Common myeloid progenitor, CD34-positive (primary cell): Measurements from ENCODE around the gene SAMD4A.

Experiments
- CTCF ChIA-PET: fragments of 350-600 bp; sonication (Branson Sonifier 250); formaldehyde crosslinking; loops from one replicate; lab custom pipeline; 2021; ENCODE audit warnings: antibody characterized with exemption; lab: Charles Lee
- POLR2A ChIA-PET: fragments of 350-600 bp; sonication (Branson Sonifier 250); formaldehyde crosslinking; loops from one replicate; lab custom pipeline; 2021; ENCODE audit warnings: antibody characterized with exemption; lab: Charles Lee
- DNase-seq, 3 donors: peaks; one replicate each; pipeline versions ENCODE4 v3.0.0 to v3.0.0-alpha.2; 2013
- H3K27ac ChIP-seq, 2 experiments: 1 replicate in 1 of 2; 2 replicates in 1 of 2; pipeline ENCODE4 v1.7.0; 2013; ENCODE audit warnings: inconsistent platforms in 2 of 2, low read length in 2 of 2, mild to moderate bottlenecking in 2 of 2, low read depth in 1 of 2, moderate library complexity in 1 of 2; ENCODE audit not compliant: severe bottlenecking in 2 of 2, insufficient read depth in 1 of 2, poor library complexity in 1 of 2
- H3K27me3 ChIP-seq, 5 experiments: replicated peaks in 2 of 5; 1 replicate in 3 of 5; 2 replicates in 2 of 5; pipeline versions ENCODE4 v1.6.1 to v1.7.0; 2013; ENCODE audit warnings: low read length in 4 of 5, mild to moderate bottlenecking in 2 of 5, moderate library complexity in 2 of 5, inconsistent platforms in 1 of 5; ENCODE audit not compliant: insufficient read depth in 5 of 5, control insufficient read depth in 4 of 5
- H3K36me3 ChIP-seq, 4 experiments: 1 replicate in 2 of 4; 2 replicates in 2 of 4; pipeline versions ENCODE4 v1.6.1 to v1.7.0; 2013; ENCODE audit warnings: low read length in 3 of 4, control low read depth in 1 of 4, mild to moderate bottlenecking in 1 of 4; ENCODE audit not compliant: control insufficient read depth in 4 of 4, insufficient read depth in 4 of 4
- H3K4me1 ChIP-seq, 4 experiments: 1 replicate in 3 of 4; 2 replicates in 1 of 4; pipeline versions ENCODE4 v1.6.1 to v1.7.1; 2013; ENCODE audit warnings: low read length in 3 of 4, mild to moderate bottlenecking in 3 of 4, control low read depth in 1 of 4, inconsistent platforms in 1 of 4, moderate library complexity in 1 of 4; ENCODE audit not compliant: control insufficient read depth in 4 of 4, insufficient read depth in 4 of 4; ENCODE audit errors: control extremely low read depth in 1 of 4
- H3K4me3 ChIP-seq, 7 experiments: 1 replicate in 4 of 7; 2 replicates in 3 of 7; pipeline versions ENCODE4 v1.5.1 to v1.7.0; 2013; ENCODE audit warnings: mild to moderate bottlenecking in 7 of 7, low read length in 6 of 7, moderate library complexity in 6 of 7, inconsistent platforms in 2 of 7, low read depth in 2 of 7, control low read depth in 1 of 7; ENCODE audit not compliant: insufficient read depth in 4 of 7, control insufficient read depth in 1 of 7; ENCODE audit errors: extremely low read depth in 1 of 7
- H3K9me3 ChIP-seq, 5 experiments: 1 replicate in 4 of 5; 2 replicates in 1 of 5; pipeline versions ENCODE4 v1.6.1 to v1.7.1; 2013; ENCODE audit warnings: low read length in 4 of 5, mild to moderate bottlenecking in 2 of 5, inconsistent platforms in 1 of 5, low read depth in 1 of 5, moderate library complexity in 1 of 5; ENCODE audit not compliant: control insufficient read depth in 4 of 5, insufficient read depth in 2 of 5; ENCODE audit errors: control extremely low read depth in 1 of 5
- WGBS: methylation state at CpG from one replicate; pipeline ENCODE4 v1.1.5; 2013; ENCODE audit not compliant: insufficient coverage; 5-methylcytosine and 5-hydroxymethylcytosine counted together

SAMD4A gene

GRCh38 chr14:54570047-54570446, 3.1 kb downstream of the SAMD4A start:
- 67% methylated on average over 3 of the region's 5 CpGs for WGBS
- no peak overlapping the region for H3K27ac ChIP-seq
- H3K4me3 ChIP-seq = no peak overlapping the region

GRCh38 chr14:54570631-54571415, 3.9 kb downstream of the SAMD4A start:
- Histone ChIP-seq H3K27ac (no peak overlapping the region), H3K4me1 (peaks cover 0 to 22% (median 16%) of the 10 kb centered on the region in 4 experiments), H3K4me3 (no peak overlapping the region), H3K9me3 (peaks cover 0 to 13% (median 10%) of the 10 kb centered on the region in 5 experiments), H3K36me3 (no peaks in the 10 kb centered on the region), H3K27me3 (peaks cover 0 to 7% (median 0%) of the 10 kb centered on the region in 5 experiments)
- no CpG with 5 or more reads among the region's 5 CpGs for WGBS
- no peak for DNase-seq
- POLR2A ChIA-PET = no interaction called here
- CTCF ChIA-PET = interaction anchor here (1.5 to 1.8 kb wide), 2 partner anchors 122 to 203 kb away, joined by 3 to 4 read pairs; no protein-coding TSS in a partner anchor

More at GRCh38 chr14:54570047-54570446, 3.1 kb downstream of the SAMD4A start:
- peaks cover 0 to 29% (median 23%) of the 10 kb centered on the region in 4 experiments for H3K4me1 ChIP-seq
- peaks cover 0 to 13% (median 10%) of the 10 kb centered on the region in 5 experiments for H3K9me3 ChIP-seq
- H3K36me3 ChIP-seq = no peaks in the 10 kb centered on the region
- ChIA-PET CTCF (interaction anchor here (1.5 to 6.9 kb wide), 2 partner anchors 123 to 154 kb away, joined by 3 to 50 read pairs; no protein-coding TSS in a partner anchor), POLR2A (no interaction called here)
- peaks cover 0 to 10% (median 0%) of the 10 kb centered on the region in 5 experiments for H3K27me3 ChIP-seq
- DNase-seq = no peak

- Histone ChIP-seq H3K27me3 (peaks cover 0 to 7% (median 0%) of the 10 kb centered on the region in 5 experiments), H3K9me3 (peaks cover 0 to 13% (median 10%) of the 10 kb centered on the region in 5 experiments), H3K4me3 (no peak overlapping the region), H3K36me3 (no peaks in the 10 kb centered on the region), H3K27ac (no peak overlapping the region), H3K4me1 (peaks cover 0 to 12% (median 5%) of the 10 kb centered on the region in 4 experiments)
- 100% methylated on average over 2 of the region's 2 CpGs for WGBS
- POLR2A ChIA-PET = no interaction called here
- CTCF ChIA-PET = interaction anchor here (0.9 to 2.0 kb wide), 6 partner anchors 10 to 202 kb away, joined by 3 to 7 read pairs (median 4); no protein-coding TSS in a partner anchor
- DNase-seq = peak; percentile 49 to 67 (median 60)
These were observed 5.4 kb downstream of the SAMD4A start for GRCh38 chr14:54572316-54572715.

GRCh38 chr14:54574528-54574927, 7.6 kb downstream of the SAMD4A start:
- DNase-seq = no peak
- ChIA-PET CTCF (interaction anchor here (1.0 to 2.0 kb wide), 5 partner anchors 68 to 199 kb away, joined by 3 to 12 read pairs (median 5); no protein-coding TSS in a partner anchor), POLR2A (no interaction called here)
- WGBS = 100% methylated on average over 2 of the region's 6 CpGs
- Histone ChIP-seq H3K27me3 (peaks cover 0 to 2% (median 0%) of the 10 kb centered on the region in 5 experiments), H3K27ac (no peak overlapping the region), H3K36me3 (no peaks in the 10 kb centered on the region), H3K4me3 (no peak overlapping the region), H3K4me1 (no peaks in the 10 kb centered on the region), H3K9me3 (peaks cover 0 to 13% (median 10%) of the 10 kb centered on the region in 5 experiments)

GRCh38 chr14:54577494-54577893, 10.6 kb downstream of the SAMD4A start:
- no peak for DNase-seq
- H3K4me1 ChIP-seq = no peaks in the 10 kb centered on the region
- H3K9me3 ChIP-seq = peaks cover 0 to 9% (median 8%) of the 10 kb centered on the region in 5 experiments
- ChIA-PET POLR2A (interaction anchor here (0.5 kb wide), 1 partner anchor 39 kb away, joined by 3 read pairs; no protein-coding TSS in a partner anchor), CTCF (interaction anchor here (0.9 to 1.3 kb wide), 4 partner anchors 13 to 198 kb away, joined by 3 to 9 read pairs (median 4); no protein-coding TSS in a partner anchor)
- WGBS = 100% methylated on average over 5 of the region's 6 CpGs
- no peak overlapping the region for H3K4me3 ChIP-seq
- H3K36me3 ChIP-seq = no peaks in the 10 kb centered on the region
- no peaks in the 10 kb centered on the region for H3K27me3 ChIP-seq
- H3K27ac ChIP-seq = no peak overlapping the region

GRCh38 chr14:54577977-54578376, 11.0 kb downstream of the SAMD4A start:
- CTCF ChIA-PET = interaction anchor here (0.9 to 1.3 kb wide), 4 partner anchors 13 to 197 kb away, joined by 3 to 9 read pairs (median 4); no protein-coding TSS in a partner anchor
- POLR2A ChIA-PET = interaction anchor here (0.5 kb wide), 1 partner anchor 39 kb away, joined by 3 read pairs; no protein-coding TSS in a partner anchor
- no peak for DNase-seq

More at GRCh38 chr14:54577977-54578376, 11.0 kb downstream of the SAMD4A start:
- Histone ChIP-seq H3K9me3 (peaks cover 0 to 7% (median 5%) of the 10 kb centered on the region in 5 experiments), H3K27me3 (no peaks in the 10 kb centered on the region), H3K27ac (no peak overlapping the region), H3K4me3 (no peak overlapping the region), H3K4me1 (no peaks in the 10 kb centered on the region), H3K36me3 (no peaks in the 10 kb centered on the region)
- 93% methylated on average over 2 of the region's 3 CpGs for WGBS
